ENCODE measurements around the gene KIF7.
A peak's percentile ranks its signal among the peaks of the same experiment; 100 is the strongest.

Gene KIF7

GRCh38 chr15:89670971-89671560 lies 15.8 kb upstream of the KIF7 start:
- DNase-seq, result no peak

- DNase-seq, result no peak
These were observed 14.7 kb upstream of the KIF7 start for GRCh38 chr15:89669941-89670340.

GRCh38 chr15:89669309-89669865 lies 14.1 kb upstream of the KIF7 start:
- no peak for DNase-seq

DNA sequence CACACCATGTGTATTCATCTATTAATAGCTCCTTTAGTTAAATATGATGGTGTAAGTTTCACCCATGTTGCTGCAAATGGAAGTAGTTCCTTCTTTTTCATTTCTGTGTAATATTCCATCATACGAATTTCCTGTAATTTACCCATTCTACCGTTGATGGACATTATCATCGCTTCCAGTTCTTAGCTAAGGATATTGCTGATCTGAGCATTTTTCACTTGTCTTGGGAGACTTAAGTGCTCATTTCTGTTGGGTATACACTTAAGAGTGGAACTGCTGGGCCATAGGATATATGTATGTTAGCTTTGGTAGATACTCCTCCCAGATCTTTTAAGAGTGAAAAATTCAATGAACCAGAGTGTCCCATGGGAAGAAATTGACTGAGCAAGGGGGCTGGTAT lies 12.9 kb upstream of the KIF7 start:
- no peak for DNase-seq

DNA sequence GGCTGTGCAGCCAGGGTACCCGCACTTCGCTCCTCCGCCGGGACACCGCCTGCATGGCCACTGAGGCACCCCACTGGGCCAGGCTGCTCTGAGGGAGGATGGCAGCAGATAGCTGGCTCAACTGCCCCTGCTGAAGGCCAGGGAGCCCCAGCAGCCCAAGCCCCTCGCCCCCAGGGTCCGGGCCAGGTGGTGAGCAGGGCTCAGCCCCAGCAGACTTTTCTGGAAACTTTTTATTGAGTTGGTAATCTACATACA lies 12.4 kb upstream of the KIF7 start:
- DNase-seq, result no peak

GRCh38 chr15:89666858-89667705 lies 11.8 kb upstream of the KIF7 start:
- DNase-seq, result no peak

DNA sequence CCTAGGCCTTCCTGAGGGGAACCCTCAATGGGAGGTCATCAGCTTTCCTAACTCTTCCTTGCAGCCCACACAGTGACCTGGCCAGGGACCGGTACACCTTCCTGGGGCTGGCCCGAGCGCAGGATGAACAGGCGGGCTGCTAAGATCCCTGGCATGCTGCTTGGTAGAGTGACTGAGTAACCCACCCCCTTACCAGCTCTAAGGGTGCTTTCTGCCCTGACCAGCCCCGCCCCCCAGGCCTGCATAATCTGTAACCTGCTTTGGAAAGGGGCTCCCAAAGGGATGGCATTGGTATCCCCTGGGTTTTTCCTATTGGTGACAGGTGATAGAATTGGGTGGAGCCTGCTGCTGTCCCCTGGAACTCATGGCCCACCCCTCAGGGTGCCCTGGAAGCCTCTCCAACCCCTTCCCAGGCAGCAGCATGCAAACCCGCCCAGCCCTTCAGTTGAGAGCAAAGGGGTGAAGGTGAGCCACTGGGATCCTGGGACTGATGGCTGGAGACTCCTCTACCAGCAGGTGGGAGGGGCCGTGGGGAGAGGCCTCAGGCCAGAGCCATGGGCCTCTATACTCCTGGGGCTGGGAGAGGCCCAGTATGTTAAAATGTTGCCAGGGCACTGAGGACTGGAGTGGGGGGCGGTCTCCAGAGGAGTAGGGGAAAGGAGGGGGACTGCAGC lies 11.1 kb upstream of the KIF7 start:
- DNase-seq, result no peak

DNA sequence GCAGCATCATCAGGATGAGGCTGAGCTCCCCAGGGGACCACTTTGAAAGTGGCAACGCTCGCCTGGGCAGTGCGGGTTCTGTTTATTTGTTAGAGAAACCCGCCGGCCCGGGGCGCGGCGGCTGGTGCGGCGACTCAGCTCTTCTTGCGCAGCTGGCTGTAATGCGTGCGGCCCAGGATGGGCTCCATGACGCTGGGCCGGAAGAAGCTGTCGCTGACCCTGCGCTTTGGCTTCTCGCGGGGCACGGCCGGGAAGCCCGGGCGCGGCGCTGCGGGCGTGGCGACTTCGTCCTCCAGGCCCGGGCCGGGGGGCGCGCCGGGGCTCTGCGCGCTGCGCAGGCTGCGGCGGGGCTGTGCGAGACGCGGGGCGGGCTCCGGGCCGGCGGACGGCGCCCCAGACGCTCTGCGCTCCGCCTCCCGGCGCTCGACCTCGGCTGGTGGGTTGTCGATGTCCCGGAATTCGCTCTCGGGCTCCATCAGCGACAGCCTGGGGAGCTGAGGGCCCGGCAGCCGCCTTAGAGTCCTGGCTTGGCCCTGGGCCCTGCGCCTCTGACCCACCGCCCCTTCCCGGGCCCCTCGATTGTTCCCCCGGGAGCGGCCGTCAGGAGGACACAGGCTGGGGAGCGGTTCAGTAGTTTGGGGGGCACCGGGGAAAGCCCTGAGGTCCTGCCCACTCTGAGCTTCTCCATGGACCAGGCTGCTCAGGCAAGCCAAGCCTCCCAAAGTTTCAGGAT lies 10.3 kb upstream of the KIF7 start:
- DNase-seq, result no peak

DNA sequence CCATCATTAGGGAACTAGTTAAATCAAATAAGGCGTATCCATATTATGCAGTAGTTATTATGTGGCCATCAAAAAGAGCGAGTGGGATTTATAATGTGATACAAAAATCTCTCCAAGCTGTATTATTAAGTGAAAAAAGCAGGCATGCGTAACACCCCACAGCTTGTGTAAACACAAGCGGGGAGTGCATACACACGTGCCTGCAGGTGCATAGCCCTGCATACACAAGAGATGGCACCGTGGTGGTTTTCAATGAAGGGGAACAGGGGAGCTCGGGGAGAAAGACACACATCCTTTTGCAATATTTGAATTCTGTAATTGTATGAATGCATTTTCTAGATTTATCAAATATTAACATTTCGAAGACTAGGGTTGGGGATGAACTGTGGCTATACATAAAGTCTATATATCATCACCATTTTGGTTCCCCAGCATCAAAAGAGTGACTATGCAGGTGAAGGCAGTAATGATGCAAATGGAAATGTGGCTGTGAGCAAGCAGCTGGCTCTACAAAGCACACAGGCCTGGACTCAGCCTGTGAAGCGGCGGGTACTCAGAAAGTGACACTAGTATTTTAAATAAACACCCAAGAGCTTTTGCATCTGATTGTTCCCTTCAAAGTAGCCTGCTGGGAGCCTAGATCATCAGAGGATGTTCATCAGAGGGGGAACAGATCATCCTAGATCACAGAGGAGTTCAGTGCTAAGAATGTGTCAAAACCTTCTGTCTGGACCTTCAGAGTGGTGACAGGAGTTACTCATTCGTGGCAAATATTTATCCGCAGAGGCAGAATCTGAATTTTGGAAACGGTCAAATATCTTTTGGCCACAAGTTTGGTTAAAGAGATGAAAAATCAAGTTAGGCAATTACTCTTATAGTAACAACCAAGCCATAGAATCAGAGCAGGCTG lies 9.4 kb upstream of the KIF7 start:
- peak in 1 of 2 experiments; percentile 10 for DNase-seq

DNA sequence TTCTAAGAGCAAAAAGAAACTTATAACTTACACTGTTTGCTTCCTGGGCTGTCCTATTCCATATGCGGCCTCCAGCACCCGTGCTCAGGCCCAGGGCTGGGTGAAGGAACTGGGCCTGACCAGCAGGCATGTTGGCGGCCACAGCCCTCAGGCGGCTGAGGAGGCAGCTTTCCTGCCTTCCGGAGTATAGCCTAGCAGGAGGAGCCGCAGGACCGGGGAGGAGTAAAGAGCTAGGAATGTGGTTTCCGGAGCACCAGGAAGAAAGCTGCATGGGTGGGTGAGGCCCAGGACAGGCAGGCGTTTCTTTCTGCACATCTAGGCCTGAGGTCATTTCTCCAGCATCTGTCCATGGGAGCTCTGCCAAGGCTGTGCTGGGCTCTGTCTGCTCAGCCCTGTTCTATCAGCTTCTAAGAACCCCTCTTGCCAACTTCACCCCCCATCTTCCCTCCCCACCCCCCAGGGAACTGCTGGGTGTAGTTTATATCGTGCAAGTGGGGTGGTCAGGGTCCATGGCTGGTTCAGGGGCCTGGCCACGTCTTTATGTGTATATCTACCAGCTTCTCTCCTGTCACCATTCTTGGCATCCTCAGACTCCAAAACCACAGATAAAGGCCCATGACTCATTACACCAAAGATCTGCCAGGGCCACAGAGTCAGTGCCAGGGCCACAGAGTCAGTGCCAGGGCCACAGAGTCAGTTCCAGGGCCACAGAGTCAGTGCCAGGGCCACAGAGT lies 7.8 kb upstream of the KIF7 start:
- DNase-seq, result peak; percentile 27 to 87

DNA sequence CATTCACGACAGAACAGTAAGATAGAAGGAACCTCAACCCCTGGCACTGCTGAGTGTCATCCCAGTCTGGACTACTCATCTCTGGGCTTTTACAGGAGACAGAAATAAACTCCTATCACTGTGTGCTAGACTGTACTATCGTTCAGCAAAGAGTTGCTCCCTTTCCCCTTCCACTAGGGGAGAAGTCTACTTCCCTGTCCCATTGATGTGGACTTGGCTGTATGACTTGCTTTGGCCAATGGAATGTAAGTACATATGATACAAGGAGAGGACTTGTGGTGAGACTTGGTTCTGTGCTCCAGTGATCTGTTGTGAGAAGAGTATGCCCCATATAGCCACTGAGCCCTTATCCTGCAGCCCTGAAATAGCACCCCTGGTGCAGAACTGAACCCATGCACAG lies 5.3 kb upstream of the KIF7 start:
- DNase-seq, result no peak

DNA sequence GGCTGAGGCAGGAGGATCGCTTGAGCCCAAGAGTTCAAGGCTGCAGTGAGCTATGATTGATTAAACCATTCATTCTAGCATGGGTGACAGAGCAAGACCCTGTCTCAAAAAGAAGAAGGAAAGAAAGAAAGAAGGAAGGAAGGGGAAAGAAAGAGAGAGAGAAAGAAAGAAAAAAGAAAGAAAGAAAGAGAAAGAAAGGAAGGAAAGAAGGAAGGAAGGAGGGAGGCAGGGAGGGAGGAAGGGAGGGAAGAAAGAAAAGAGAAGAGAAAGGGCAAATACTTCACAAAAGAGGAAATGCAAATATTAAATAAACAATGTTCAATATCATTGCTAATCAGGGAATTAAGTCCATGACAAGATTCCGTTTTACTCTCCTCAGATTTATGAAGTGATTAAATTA lies 4.0 kb upstream of the KIF7 start:
- no peak for DNase-seq

GRCh38 chr15:89657686-89658200 lies 2.5 kb upstream of the KIF7 start:
- DNase-seq, result no peak

DNA sequence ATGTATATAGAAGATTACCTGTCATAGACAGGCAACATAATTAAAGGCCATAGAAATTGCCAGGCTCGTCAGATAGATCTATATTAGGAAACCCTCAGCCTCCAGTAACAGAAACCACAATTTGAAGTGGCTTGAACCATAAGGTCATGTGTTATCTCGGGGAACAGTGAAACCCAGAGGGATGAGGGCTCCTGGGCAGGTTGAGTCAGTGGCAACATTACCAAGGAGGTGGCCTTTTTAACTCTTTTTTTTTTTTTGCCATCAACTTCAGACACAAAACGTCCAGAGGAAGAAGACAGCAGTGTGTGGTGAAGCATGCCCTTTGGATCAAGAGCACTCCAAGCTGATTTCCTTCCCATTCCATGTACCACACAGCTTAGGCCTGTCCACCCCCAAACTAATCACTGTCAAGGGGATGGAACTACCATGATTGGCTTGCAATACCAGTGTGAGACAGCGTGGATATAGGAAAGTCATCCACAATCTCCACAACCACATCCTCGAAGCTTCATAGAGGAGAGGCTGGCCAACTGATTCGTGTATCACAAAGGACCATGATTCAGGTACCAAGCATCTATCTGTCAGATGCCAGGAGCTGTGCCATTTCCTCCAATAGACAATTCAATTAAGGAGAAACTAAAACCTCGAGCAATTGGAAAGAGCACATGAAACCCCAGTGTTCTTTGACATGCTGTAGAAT lies 999 bp upstream of the KIF7 start:
- no peak for DNase-seq

DNA sequence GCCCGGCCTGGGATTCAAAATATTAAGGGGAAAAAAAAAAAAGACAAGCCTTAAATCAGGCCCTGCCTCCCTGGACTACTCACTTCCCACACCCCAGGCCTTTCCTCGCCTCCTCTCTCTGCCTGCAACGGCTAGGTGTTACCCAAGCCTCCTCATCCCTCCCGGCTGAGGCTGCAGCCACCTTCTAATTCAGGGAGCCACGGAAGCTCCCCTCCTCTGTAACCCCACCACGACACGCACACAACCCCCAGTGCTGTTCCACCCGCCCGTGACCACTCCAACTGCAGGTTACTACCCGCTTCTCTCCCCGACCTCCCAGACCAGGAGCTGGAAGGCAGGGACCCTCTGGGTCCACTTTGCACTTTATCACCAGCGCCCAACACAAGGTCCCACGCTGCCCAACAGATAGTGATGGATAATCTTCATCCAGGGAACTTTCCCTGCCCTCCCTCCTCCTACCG lies 936 bp downstream of the KIF7 start:
- DNase-seq, result no peak

GRCh38 chr15:89653578-89653977 lies 1.7 kb downstream of the KIF7 start:
- DNase-seq, result no peak

DNA sequence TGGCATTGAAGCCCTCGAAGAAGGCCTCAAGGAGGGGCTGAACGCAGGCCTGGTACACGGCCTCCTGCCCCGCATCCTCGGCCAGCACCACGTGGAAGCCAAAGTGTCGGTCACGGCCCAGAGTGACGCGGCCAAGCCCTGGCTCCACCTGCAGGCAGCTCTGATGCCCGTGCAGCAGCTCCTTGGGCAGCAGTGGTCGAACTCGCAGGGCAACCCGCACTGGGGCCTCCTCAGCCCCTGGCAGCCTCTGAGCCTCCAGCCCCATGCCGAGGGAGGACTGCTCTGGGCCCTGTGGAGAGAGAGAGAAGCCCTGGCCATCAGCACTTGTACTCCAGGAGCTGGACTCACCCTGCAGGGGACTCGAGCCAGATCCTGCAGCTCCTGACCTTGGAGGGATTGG lies 2.6 kb downstream of the KIF7 start:
- no peak for DNase-seq

- no peak for DNase-seq
These were observed 3.1 kb downstream of the KIF7 start for GRCh38 chr15:89652131-89652530.

GRCh38 chr15:89649716-89650115 lies 5.6 kb downstream of the KIF7 start:
- DNase-seq, result no peak

DNA sequence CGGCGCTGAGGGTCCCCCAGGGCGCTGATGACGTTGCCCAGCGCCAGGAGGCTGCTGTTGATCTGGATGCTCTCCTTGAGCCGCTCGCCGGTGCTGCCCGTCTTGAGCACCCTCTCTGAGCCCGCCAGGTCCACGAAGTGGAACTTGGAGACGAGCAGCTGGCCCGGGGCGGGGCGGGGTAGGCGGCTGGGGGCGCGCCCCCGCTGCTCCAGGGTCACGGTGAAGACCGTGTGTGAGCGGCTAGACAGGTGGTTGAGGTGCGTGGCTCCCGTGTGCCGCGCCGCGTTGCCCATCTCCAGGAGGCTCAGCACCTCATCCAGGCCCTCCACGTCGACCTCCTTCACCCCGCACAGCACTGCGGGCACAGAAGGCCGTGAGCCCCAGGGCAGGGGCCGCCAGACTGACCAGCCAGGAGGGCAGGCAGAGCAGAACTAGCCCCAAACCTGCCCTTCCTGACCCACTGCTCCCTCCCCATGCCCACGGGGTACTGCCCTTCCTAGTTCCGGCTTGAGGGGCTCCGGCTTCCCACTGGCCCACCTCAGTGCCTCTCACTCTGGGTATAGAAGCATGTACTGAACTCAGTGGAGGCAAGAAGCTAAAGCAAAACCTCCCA lies 6.1 kb downstream of the KIF7 start:
- no peak for DNase-seq
